GM19455 (cell line): ENCODE data around the gene CYBB.

ENCODE experiments used
- ATAC-seq: cut with Tn5 transposase; IDR thresholded peaks from one replicate; pipeline ENCODE4 v1.9.1; 2021; ENCODE audit not compliant: unreplicated experiment

The CYBB gene

DNA sequence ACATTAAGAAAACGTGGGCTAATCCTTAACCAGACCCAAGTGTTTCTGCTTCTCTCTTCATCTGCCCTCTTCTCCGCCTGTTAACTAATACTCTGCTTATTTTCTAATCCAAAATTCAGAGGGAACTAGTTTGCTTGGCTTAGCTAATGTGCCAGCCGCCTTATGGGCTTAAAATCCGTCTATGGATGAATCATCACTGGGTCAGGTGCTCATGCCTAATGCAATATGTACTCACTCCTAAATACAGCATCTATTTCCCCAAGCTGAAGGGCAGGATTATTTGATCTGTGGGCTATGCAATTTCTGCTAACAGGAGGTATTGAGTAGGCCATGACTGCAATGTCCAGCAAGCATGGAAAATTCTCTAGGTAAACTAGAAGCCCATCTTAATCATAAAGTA lies 55.1 kb downstream of the CYBB start:
- ATAC-seq: no peak

DNA sequence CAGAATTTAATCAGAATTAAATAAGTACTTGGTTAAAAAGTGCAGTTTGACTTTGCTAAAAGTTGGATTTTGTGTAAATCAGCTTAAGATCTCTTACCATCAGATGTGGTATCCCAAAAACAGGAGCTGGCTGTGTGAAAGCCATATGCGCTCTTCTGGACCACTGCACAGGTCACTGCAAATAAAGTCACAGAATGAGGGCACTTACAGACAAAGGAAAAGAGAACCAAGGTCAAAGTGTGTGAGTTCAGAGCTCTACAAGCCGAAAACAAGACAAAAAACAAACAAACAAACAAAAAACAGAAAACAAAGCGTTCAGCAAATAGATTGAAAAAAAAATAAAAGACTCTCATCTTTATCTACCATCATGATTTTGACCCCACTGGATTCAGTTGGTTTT lies 61.1 kb downstream of the CYBB start:
- ATAC-seq: no peak

DNA sequence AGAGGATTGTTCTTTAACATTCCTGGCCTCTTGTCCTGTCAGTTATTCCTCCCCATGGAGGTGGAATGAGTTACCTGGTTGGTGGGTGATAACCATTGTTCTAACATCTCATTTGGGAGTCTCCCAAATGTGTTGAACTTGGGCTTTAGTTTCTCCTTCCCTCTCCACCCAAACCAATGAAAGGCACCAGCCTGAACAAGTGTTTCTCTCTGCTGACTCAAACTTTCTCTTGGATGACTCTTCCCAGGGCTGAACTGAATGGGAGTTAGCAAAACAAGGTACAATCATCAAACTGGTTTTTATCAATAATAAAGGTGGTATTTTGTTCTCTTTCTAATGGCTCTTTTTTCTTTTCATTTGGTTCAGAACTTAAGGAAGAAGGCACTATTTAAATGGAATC lies 64.8 kb downstream of the CYBB start:
- no peak for ATAC-seq

DNA sequence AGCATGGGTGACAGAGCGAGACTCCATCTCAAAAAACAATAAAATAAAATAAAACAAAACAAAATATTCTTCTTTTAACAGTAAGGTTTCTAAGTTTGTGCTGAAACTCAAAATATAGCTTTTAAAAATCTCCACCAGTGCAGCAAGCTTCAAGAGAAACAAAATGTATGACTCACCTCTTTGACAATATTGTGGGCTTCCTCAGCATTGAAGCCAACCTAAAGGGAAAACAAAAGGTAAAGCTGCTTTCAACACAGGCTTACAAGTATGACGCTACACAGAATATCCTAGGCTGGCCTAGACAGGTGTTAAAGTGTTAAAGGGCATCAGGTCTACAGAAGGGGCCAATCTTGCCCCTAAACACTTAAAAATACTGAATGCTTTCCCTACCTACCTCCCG lies 66.3 kb downstream of the CYBB start:
- no peak for ATAC-seq

DNA sequence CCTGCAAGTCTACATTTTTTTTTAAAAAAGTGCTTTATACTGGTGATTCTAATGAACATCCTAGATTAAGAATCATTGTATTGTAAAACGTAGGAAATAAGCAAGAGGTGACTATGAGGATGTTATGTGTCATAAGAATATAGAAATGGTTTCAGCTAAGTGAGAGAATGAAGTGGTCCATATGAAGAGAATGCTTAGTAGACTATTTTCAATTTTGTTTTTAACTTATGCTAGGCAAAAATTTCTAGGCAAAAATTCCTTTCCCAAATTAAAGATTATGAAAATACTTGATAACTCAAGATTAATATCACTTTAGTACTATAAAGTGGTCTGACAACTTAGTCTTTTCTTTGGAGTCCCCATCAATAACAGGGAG lies 66.7 kb downstream of the CYBB start:
- no peak for ATAC-seq

GRCh38 chrX:37846934-37847732 lies 67.3 kb downstream of the CYBB start, which contains the start of gene DYNLT3:
DYNLT3 (minus strand) TSS chrX:37847571; CDS start chrX:37847510, 61 bp downstream.
- ATAC-seq: peak; percentile 99

- ATAC-seq: peak; percentile 5
These were observed 67.9 kb downstream of the CYBB start for GRCh38 chrX:37847733-37848197.

GRCh38 chrX:37854148-37854547 lies 74.3 kb downstream of the CYBB start:
- no peak for ATAC-seq

DNA sequence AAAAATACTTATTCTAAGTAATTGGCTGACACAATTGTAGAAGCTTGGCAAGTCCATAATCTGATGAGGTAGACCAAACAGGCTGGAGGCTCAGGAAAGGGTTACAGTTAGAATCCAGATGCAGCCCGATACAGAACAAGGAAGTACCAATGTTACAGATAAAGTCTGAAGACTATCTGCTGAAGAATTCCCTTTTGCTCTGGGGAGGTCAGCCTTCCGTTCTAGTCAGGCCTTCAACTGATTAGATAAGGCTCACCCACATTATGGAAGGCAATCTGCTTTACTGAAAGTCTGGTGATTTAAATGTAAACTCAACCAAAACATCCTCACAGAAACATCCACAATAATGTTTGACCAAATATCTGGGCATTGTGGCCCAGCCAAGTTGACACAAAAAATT lies 74.9 kb downstream of the CYBB start:
- no peak for ATAC-seq

GRCh38 chrX:37860721-37861120 lies 80.9 kb downstream of the CYBB start:
- ATAC-seq: no peak

- ATAC-seq: no peak
These were observed 83.0 kb downstream of the CYBB start for GRCh38 chrX:37862851-37863250.
